GM23338 (cell line): ENCODE data around the gene NUDT9. TPM values are rescaled to one million over a fixed set of nuclear protein-coding genes. Genes with fewer than 3 reads are reported as not detected.
A peak's percentile ranks its signal among the peaks of the same experiment; 100 is the strongest.

Experiments used
- ATAC-seq: fragments of 200-7000 bp; cut with Tn5 transposase; 3 replicates; pipeline ENCODE4 v1.9.1; 2020
- DNase-seq: peaks from one replicate; pipeline ENCODE4 v3.0.0-alpha.2; 2015; ENCODE audit warnings: low spot score
- H2AFZ ChIP-seq: fragments of 200-600 bp; sonication (generic); 2 replicates; pipeline ENCODE4 v1.8.0; 2016; ENCODE audit warnings: antibody characterized with exemption, mild to moderate bottlenecking, moderate library complexity
- H3F3A ChIP-seq: fragments of 200-600 bp; sonication (generic); replicated peaks from 2 replicates; pipeline ENCODE4 v1.8.0; 2017; ENCODE audit warnings: antibody characterized with exemption, mixed run types, low read depth
- H3K27ac ChIP-seq: fragments of 200-600 bp; sonication (generic); 2 replicates; pipeline ENCODE4 v1.6.1; 2016; ENCODE audit warnings: low read depth
- H3K27me3 ChIP-seq: fragments of 200-600 bp; sonication (generic); 2 replicates; pipeline ENCODE4 v1.8.0; 2016; ENCODE audit warnings: mild to moderate bottlenecking, mixed run types, moderate library complexity; ENCODE audit not compliant: insufficient read depth
- H3K36me3 ChIP-seq: fragments of 200-600 bp; sonication (generic); 2 replicates; pipeline ENCODE4 v1.8.0; 2016; ENCODE audit warnings: mild to moderate bottlenecking; ENCODE audit not compliant: insufficient read depth
- H3K4me1 ChIP-seq: fragments of 200-600 bp; sonication (generic); 2 replicates; pipeline ENCODE4 v1.8.0; 2016; ENCODE audit warnings: mild to moderate bottlenecking, moderate library complexity; ENCODE audit not compliant: insufficient read depth
- H3K4me2 ChIP-seq: fragments of 200-600 bp; sonication (generic); 2 replicates; pipeline ENCODE4 v1.7.1; 2017; ENCODE audit warnings: mixed run types
- H3K4me3 ChIP-seq: fragments of 200-600 bp; sonication (generic); 2 replicates; pipeline ENCODE4 v1.6.1; 2016; ENCODE audit warnings: mixed run types
- H3K79me2 ChIP-seq: fragments of 200-600 bp; sonication (generic); replicated peaks from 2 replicates; pipeline ENCODE4 v1.8.0; 2017; ENCODE audit warnings: mild to moderate bottlenecking; ENCODE audit not compliant: insufficient read depth
- H3K9me2 ChIP-seq: fragments of 200-600 bp; sonication (generic); 2 replicates; pipeline ENCODE4 v1.8.0; 2017; ENCODE audit not compliant: insufficient read depth
- H4K20me1 ChIP-seq: fragments of 200-600 bp; sonication (generic); replicated peaks from 2 replicates; pipeline ENCODE4 v1.8.0; 2017; ENCODE audit warnings: mild to moderate bottlenecking; ENCODE audit not compliant: insufficient read depth
- H3K27ac Mint-ChIP-seq: 2 replicates; pipeline ENCODE4 v1.8.0; 2020; ENCODE audit warnings: inconsistent platforms, mild to moderate bottlenecking, moderate library complexity, mixed read lengths
- H3K27me3 Mint-ChIP-seq: 3 replicates; pipeline ENCODE4 v1.8.0; 2022; ENCODE audit warnings: low read depth, mild to moderate bottlenecking, moderate library complexity, mixed read lengths, inconsistent platforms; ENCODE audit not compliant: insufficient read depth, poor library complexity
- H3K36me3 Mint-ChIP-seq: 3 replicates; pipeline ENCODE4 v1.8.0; 2021; ENCODE audit warnings: low read depth, mild to moderate bottlenecking, inconsistent platforms, moderate library complexity, mixed read lengths
- H3K4me1 Mint-ChIP-seq: 3 replicates; pipeline ENCODE4 v1.8.0; 2020; ENCODE audit warnings: mild to moderate bottlenecking, inconsistent platforms, mixed read lengths
- H3K4me3 Mint-ChIP-seq: 3 replicates; pipeline ENCODE4 v1.8.0; 2021; ENCODE audit warnings: moderate library complexity, mild to moderate bottlenecking, inconsistent platforms, mixed read lengths
- H3K9me3 Mint-ChIP-seq: 3 replicates; pipeline ENCODE4 v1.8.0; 2020; ENCODE audit warnings: moderate library complexity, mild to moderate bottlenecking, inconsistent platforms, mixed read lengths
- CREB1 ChIP-seq: fragments of 250-450 bp; sonication (Bioruptor Pico); IDR thresholded peaks from 2 replicates; pipeline ENCODE4 v1.5.0; 2020; ENCODE audit warnings: low read depth, mild to moderate bottlenecking, moderate library complexity
- CTCF ChIP-seq, 2 experiments: fragments of 200-600 bp in 1 of 2; sonication (generic) in 1 of 2; conservative IDR thresholded peaks; 2 replicates each; pipeline versions ENCODE4 v1.5.1 to v1.6.1; 2016 to 2017; ENCODE audit warnings: antibody characterized with exemption in 2 of 2, low read depth in 2 of 2, mild to moderate bottlenecking in 2 of 2, moderate library complexity in 1 of 2
- ETS1 ChIP-seq: IDR thresholded peaks from 2 replicates; pipeline ENCODE4 v1.6.1; 2016; ENCODE audit warnings: antibody characterized with exemption
- EZH2 ChIP-seq: fragments of 200-600 bp; sonication (generic); IDR thresholded peaks from one replicate; pipeline ENCODE4 v1.8.0; 2017; ENCODE audit warnings: antibody characterized with exemption, mild to moderate bottlenecking, low read depth; ENCODE audit not compliant: unreplicated experiment
- EZH2phosphoT487 ChIP-seq: fragments of 200-600 bp; sonication (generic); IDR thresholded peaks from one replicate; pipeline ENCODE4 v1.8.1; 2018; ENCODE audit warnings: antibody characterized with exemption; ENCODE audit not compliant: unreplicated experiment
- JUNB ChIP-seq: IDR thresholded peaks from one replicate; pipeline ENCODE4 v1.6.1; 2016; ENCODE audit warnings: antibody characterized with exemption; ENCODE audit not compliant: unreplicated experiment
- NANOG ChIP-seq: IDR thresholded peaks from 2 replicates; pipeline ENCODE4 v1.6.1; 2016; ENCODE audit warnings: antibody characterized with exemption, borderline replicate concordance
- REST ChIP-seq: IDR thresholded peaks from one replicate; pipeline ENCODE4 v1.6.1; 2018; ENCODE audit warnings: antibody characterized with exemption; ENCODE audit not compliant: unreplicated experiment
- STAT1 ChIP-seq: IDR thresholded peaks from one replicate; pipeline ENCODE4 v1.6.1; 2016; ENCODE audit warnings: antibody characterized with exemption; ENCODE audit not compliant: unreplicated experiment
- ZNF114 ChIP-seq: fragments of 250-450 bp; sonication (Bioruptor Pico); IDR thresholded peaks from 2 replicates; pipeline ENCODE4 v1.5.0; 2020; ENCODE audit warnings: mild to moderate bottlenecking, moderate library complexity
- ZNF331 ChIP-seq: fragments of 250-450 bp; sonication (Bioruptor Pico); IDR thresholded peaks from 2 replicates; pipeline ENCODE4 v1.5.0; 2020; ENCODE audit warnings: low read depth, mild to moderate bottlenecking, moderate library complexity
- ZNF462 ChIP-seq: fragments of 250-450 bp; sonication (Bioruptor Pico); IDR thresholded peaks from 2 replicates; pipeline ENCODE4 v1.5.0; 2020; ENCODE audit warnings: mild to moderate bottlenecking, moderate library complexity
- polyA plus RNA-seq: library from polyadenylated mRNA; unstranded; fragments of >200 nt; fragmentation: Nextera tagmentation; extraction: Ambion mirVana; gene quantifications from 2 replicates; pipeline ENCODE4 v1.2.1, GENCODE V29; 2016
- total RNA-seq: library from RNA; depleted of rRNA; stranded (reverse); fragments of >200 nt; shearing (Covaris generic); gene quantifications from 2 replicates; pipeline ENCODE4 v1.2.3, GENCODE V29; 2014

NUDT9 gene
- total and polyA plus RNA-seq, 2 experiments from 2014 or later, result 22.9 to 43.4 TPM

GRCh38 chr4:87390551-87390890 is 31.9 kb upstream of the NUDT9 start:
- peaks cover 6% of the 10 kb centered on the region; the same call in 2 of the 3 replicates for H3K9me3 Mint-ChIP-seq
- peak overlapping the region; percentile 84 for H3K4me2 ChIP-seq
- peak overlapping the region; percentile 63 for H3K4me3 ChIP-seq
- H3K4me1 ChIP-seq, result no peaks in the 10 kb centered on the region
- H3K36me3 ChIP-seq, result no peaks in the 10 kb centered on the region
- H2AFZ ChIP-seq, result peak overlapping the region; percentile 95
- peaks cover 3% of the 10 kb centered on the region; the same call in 1 of the 3 replicates for H3K4me1 Mint-ChIP-seq
- H3K27ac ChIP-seq, result peak overlapping the region; percentile 56
- no peaks in the 10 kb centered on the region for H3K27me3 ChIP-seq
- H3K27ac Mint-ChIP-seq, result peak overlapping the region; percentile 83; the same call in 1 of the 2 replicates
- H4K20me1 ChIP-seq, result no peaks in the 10 kb centered on the region
- peaks cover 2% of the 10 kb centered on the region for H3K27me3 Mint-ChIP-seq
- H3F3A ChIP-seq, result no peaks in the 10 kb centered on the region
- peaks cover 13% of the 10 kb centered on the region for H3K36me3 Mint-ChIP-seq
- ATAC-seq (no peak), DNase-seq (no peak)
- TF ChIP-seq REST (no peak), EZH2phosphoT487 (no peak), CTCF (conservative IDR thresholded peaks at IDR 0.05; ENCODE audit: low read depth in 2 of 2) (no peak), ZNF114 (CRISPR knock-in tag) (no peak), STAT1 (no peak), JUNB (no peak), NANOG (no peak), ETS1 (no peak), EZH2 (no peak), ZNF462 (no peak), ZNF331 (CRISPR knock-in tag) (no peak), CREB1 (no peak)
- H3K4me3 Mint-ChIP-seq, result peak overlapping the region; percentile 84
- peaks cover 4% of the 10 kb centered on the region; the same call in 1 of the 2 replicates for H3K9me2 ChIP-seq
- H3K79me2 ChIP-seq, result peaks cover 20% of the 10 kb centered on the region; the same call in 1 of the 2 replicates
